ENCODE data around the gene TSC2.

DNA sequence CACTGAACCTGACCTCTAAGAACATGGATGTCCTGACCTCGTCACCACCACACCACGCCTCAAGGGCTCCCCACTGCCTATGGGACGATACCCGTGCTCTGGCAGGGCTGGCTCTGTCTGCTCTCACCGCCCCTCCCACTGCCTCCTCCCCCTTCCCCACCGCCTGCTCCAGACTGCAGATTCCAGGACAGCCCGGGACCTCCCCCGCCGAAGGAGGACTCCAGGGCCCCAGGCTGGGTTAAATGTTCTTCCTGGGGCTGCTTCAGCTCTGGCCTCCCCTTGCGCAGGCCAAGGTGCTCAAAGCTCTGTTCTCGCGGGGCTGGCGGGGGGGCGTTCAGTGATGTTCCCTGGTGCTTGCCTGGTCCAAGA is 25.1 kb upstream of the TSC2 start:
- TF ChIP-seq, protein P1, sequence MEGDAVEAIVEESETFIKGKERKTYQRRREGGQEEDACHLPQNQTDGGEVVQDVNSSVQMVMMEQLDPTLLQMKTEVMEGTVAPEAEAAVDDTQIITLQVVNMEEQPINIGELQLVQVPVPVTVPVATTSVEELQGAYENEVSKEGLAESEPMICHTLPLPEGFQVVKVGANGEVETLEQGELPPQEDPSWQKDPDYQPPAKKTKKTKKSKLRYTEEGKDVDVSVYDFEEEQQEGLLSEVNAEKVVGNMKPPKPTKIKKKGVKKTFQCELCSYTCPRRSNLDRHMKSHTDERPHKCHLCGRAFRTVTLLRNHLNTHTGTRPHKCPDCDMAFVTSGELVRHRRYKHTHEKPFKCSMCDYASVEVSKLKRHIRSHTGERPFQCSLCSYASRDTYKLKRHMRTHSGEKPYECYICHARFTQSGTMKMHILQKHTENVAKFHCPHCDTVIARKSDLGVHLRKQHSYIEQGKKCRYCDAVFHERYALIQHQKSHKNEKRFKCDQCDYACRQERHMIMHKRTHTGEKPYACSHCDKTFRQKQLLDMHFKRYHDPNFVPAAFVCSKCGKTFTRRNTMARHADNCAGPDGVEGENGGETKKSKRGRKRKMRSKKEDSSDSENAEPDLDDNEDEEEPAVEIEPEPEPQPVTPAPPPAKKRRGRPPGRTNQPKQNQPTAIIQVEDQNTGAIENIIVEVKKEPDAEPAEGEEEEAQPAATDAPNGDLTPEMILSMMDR (IDR thresholded peaks at IDR 0.05): no peak
- TF ChIP-seq POLR2A (IDR thresholded peaks at IDR 0.05): no peak
- no peak for TF ChIP-seq EP300 (IDR thresholded peaks at IDR 0.05)
